ENCODE data around the gene NUP62.

DNA sequence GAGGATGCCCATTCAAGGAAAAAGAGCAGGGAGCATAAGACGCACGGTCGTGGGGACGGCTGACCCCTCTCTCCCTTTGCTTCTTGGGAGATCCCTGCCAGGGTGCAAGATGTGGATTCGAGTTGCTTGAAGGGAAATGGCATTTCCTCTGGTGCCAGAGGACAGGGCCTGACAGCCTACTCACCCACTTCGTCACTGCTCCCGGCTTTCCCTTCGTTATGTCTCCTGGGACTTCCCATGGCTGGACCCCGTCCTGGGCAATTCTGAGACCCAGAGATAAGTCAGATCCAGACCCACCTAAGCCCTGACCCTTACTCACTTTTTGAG, 50.6 kb downstream of the NUP62 start:
- TF ChIP-seq CTCF (IDR thresholded peaks at IDR 0.05) (no peak), POLR2A (IDR thresholded peaks at IDR 0.05) (no peak)

All from right lobe of liver (tissue), 4 donors.